IMR-90 (cell line): ENCODE data around the gene MICALL2. TPM values are rescaled to one million over a fixed set of nuclear protein-coding genes. Genes with fewer than 3 reads are reported as not detected.

Experiments used
- ATAC-seq: fragments of 200-7000 bp; cut with Tn5 transposase; 2 replicates; pipeline ENCODE4 v1.9.1; 2020; ENCODE audit warnings: low read depth, mild to moderate bottlenecking, moderate library complexity
- BruUV-seq: library from RNA; stranded (reverse); fragments of 400-500 nt; replicated peaks from 2 replicates; lab custom pipeline; 2021; lab: Mats Ljungman, UMichigan
- CTCF ChIA-PET: fragments of 300-600 bp; formaldehyde crosslinking; extraction: SDS; loops from one replicate; lab custom pipeline; 2021; ENCODE audit warnings: antibody characterized with exemption; lab: Yijun Ruan, JAX
- POLR2A ChIA-PET: fragments of 300-600 bp; sonication (Branson Sonifier 250); formaldehyde crosslinking; loops from one replicate; lab custom pipeline; 2022; ENCODE audit warnings: antibody characterized with exemption; ENCODE audit not compliant: unreplicated experiment; lab: Charles Lee
- DNase-seq: peaks from one replicate; pipeline ENCODE4 v3.0.0; 2013
- H2AFZ ChIP-seq: replicated peaks from 2 replicates; pipeline ENCODE3; 2013; ENCODE audit warnings: low read length, mild to moderate bottlenecking; ENCODE audit not compliant: poor library complexity
- H2AK5ac ChIP-seq: 2 replicates; pipeline ENCODE4 v1.6.1; 2013; ENCODE audit warnings: low read depth, low read length, inconsistent platforms
- H2AK9ac ChIP-seq: replicated peaks from 2 replicates; pipeline ENCODE3; 2013; ENCODE audit warnings: mild to moderate bottlenecking, low read depth, low read length, moderate library complexity; ENCODE audit not compliant: poor library complexity
- H2BK120ac ChIP-seq: 2 replicates; pipeline ENCODE4 v1.6.1; 2013; ENCODE audit warnings: low read depth, low read length, inconsistent platforms
- H2BK15ac ChIP-seq: 3 replicates; pipeline ENCODE4 v1.6.1; 2013; ENCODE audit warnings: low read depth, low read length, inconsistent platforms
- H2BK20ac ChIP-seq: 2 replicates; pipeline ENCODE4 v1.6.1; 2013; ENCODE audit warnings: low read depth, mild to moderate bottlenecking, inconsistent platforms, low read length, moderate library complexity
- H2BK5ac ChIP-seq: 2 replicates; pipeline ENCODE4 v1.6.1; 2013; ENCODE audit warnings: mild to moderate bottlenecking, low read depth, low read length, inconsistent platforms; ENCODE audit not compliant: poor library complexity, severe bottlenecking
- H3K14ac ChIP-seq: replicated peaks from 2 replicates; pipeline ENCODE4 v1.6.1; 2013; ENCODE audit warnings: low read depth, low read length, inconsistent platforms
- H3K18ac ChIP-seq: 2 replicates; pipeline ENCODE4 v1.6.1; 2013; ENCODE audit warnings: low read depth, low read length, control low read depth
- H3K23ac ChIP-seq: 2 replicates; pipeline ENCODE4 v1.6.1; 2013; ENCODE audit warnings: low read depth, low read length, inconsistent platforms
- H3K27ac ChIP-seq: 2 replicates; pipeline ENCODE4 v1.5.1; 2013; ENCODE audit warnings: mild to moderate bottlenecking, control low read depth, low read length; ENCODE audit not compliant: insufficient read depth
- H3K27me3 ChIP-seq: 2 replicates; pipeline ENCODE4 v1.6.1; 2013; ENCODE audit warnings: low read length; ENCODE audit not compliant: control insufficient read depth, insufficient read depth
- H3K36me3 ChIP-seq: 2 replicates; pipeline ENCODE4 v1.6.1; 2013; ENCODE audit warnings: low read length, mixed read lengths; ENCODE audit not compliant: control insufficient read depth, insufficient read depth
- H3K4ac ChIP-seq: 2 replicates; pipeline ENCODE4 v1.6.1; 2013; ENCODE audit warnings: low read depth, low read length, inconsistent platforms
- H3K4me1 ChIP-seq: 2 replicates; pipeline ENCODE4 v1.6.1; 2013; ENCODE audit warnings: low read length, mixed read lengths; ENCODE audit not compliant: control insufficient read depth, insufficient read depth
- H3K4me2 ChIP-seq: 2 replicates; pipeline ENCODE4 v1.6.1; 2013; ENCODE audit warnings: low read depth, mild to moderate bottlenecking, control low read depth, low read length, moderate library complexity
- H3K4me3 ChIP-seq: 2 replicates; pipeline ENCODE4 v1.5.1; 2013; ENCODE audit warnings: low read depth, mild to moderate bottlenecking, control low read depth, low read length, moderate library complexity; ENCODE audit not compliant: insufficient read depth
- H3K56ac ChIP-seq: 2 replicates; pipeline ENCODE4 v1.6.1; 2013; ENCODE audit warnings: low read length, inconsistent platforms; ENCODE audit not compliant: insufficient read depth; ENCODE audit errors: extremely low read depth
- H3K79me1 ChIP-seq, 2 experiments: 2 replicates each; pipeline ENCODE4 v1.6.1; 2013; ENCODE audit warnings: low read length in 2 of 2, inconsistent platforms in 1 of 2, low read depth in 1 of 2
- H3K9ac ChIP-seq: 2 replicates; pipeline ENCODE4 v1.6.1; 2013; ENCODE audit warnings: low read depth, low read length, control low read depth
- H3K9me1 ChIP-seq: 2 replicates; pipeline ENCODE4 v1.6.1; 2013; ENCODE audit warnings: low read length, inconsistent platforms; ENCODE audit not compliant: insufficient read depth
- H3K9me3 ChIP-seq: 2 replicates; pipeline ENCODE4 v1.6.1; 2013; ENCODE audit warnings: low read length; ENCODE audit not compliant: control insufficient read depth, insufficient read depth
- H4K20me1 ChIP-seq: 2 replicates; pipeline ENCODE4 v1.6.1; 2013; ENCODE audit warnings: low read length, inconsistent platforms; ENCODE audit not compliant: insufficient read depth
- H4K5ac ChIP-seq: 2 replicates; pipeline ENCODE4 v1.6.1; 2013; ENCODE audit warnings: mild to moderate bottlenecking, low read depth, low read length, control low read depth
- H4K8ac ChIP-seq, 2 experiments: 2 replicates each; pipeline ENCODE4 v1.6.1; 2013; ENCODE audit warnings: low read depth in 2 of 2, low read length in 2 of 2, control low read depth in 1 of 2, inconsistent platforms in 1 of 2
- H4K91ac ChIP-seq: 2 replicates; pipeline ENCODE4 v1.6.1; 2013; ENCODE audit warnings: low read depth, low read length, inconsistent platforms; ENCODE audit not compliant: insufficient read depth
- BHLHE40 ChIP-seq: fragments of 150-350 bp; IDR thresholded peaks from 2 replicates; pipeline ENCODE4 v1.6.1; 2016; ENCODE audit warnings: mild to moderate bottlenecking, low read depth, low read length
- CEBPB ChIP-seq: IDR thresholded peaks from 2 replicates; pipeline ENCODE4 v1.6.1; 2012; ENCODE audit warnings: low read depth, low read length, improper control_type of control experiment
- CHD1 ChIP-seq: IDR thresholded peaks from 2 replicates; pipeline ENCODE4 v1.6.1; 2012; ENCODE audit warnings: low read depth, low read length, improper control_type of control experiment
- FOS ChIP-seq: fragments of 150-350 bp; IDR thresholded peaks from 2 replicates; pipeline ENCODE4 v1.6.1; 2016; ENCODE audit warnings: low read depth, low read length
- MAFK ChIP-seq: IDR thresholded peaks from 2 replicates; pipeline ENCODE4 v1.6.1; 2012; ENCODE audit warnings: low read depth, low read length, improper control_type of control experiment
- MAZ ChIP-seq: IDR thresholded peaks from 2 replicates; pipeline ENCODE4 v1.6.1; 2012; ENCODE audit warnings: low read depth, mild to moderate bottlenecking, low read length, improper control_type of control experiment, moderate library complexity, borderline replicate concordance
- NFE2L2 ChIP-seq: fragments of 150-350 bp; IDR thresholded peaks from 2 replicates; pipeline ENCODE4 v1.6.1; 2016; ENCODE audit warnings: low read depth, mild to moderate bottlenecking, low read length
- POLR2A ChIP-seq: IDR thresholded peaks from 2 replicates; pipeline ENCODE4 v1.6.1; 2012; ENCODE audit warnings: mild to moderate bottlenecking, low read depth, low read length
- RAD21 ChIP-seq: IDR thresholded peaks from 2 replicates; pipeline ENCODE4 v1.6.1; 2012; ENCODE audit warnings: low read length, improper control_type of control experiment
- whole genome bisulfite sequencing, 2 experiments: methylation state at CpG; one replicate each; pipeline versions ENCODE4 v1.1.5 to v1.1.7; 2013; ENCODE audit warnings: missing lambda C conversion rate in 2 of 2; ENCODE audit not compliant: insufficient read length in 1 of 2; ENCODE audit errors: extremely low coverage in 2 of 2; 5-methylcytosine and 5-hydroxymethylcytosine counted together
- dilution Hi-C: fragments of 300-500 bp; cut with HindIII; formaldehyde crosslinking; loops from one replicate; pipeline ENCODE4 v1.14.3; 2018; ENCODE audit warnings: low sequenced_read_pairs; ENCODE audit not compliant: unreplicated experiment
- in situ Hi-C: fragments of 300-500 bp; cut with MboI; formaldehyde crosslinking; loops from 3 replicates; pipeline ENCODE4 v1.14.3; 2019; ENCODE audit warnings: low sequenced_read_pairs, inconsistent platforms, mixed read lengths
- intact Hi-C: fragments of 100-400 bp; cut with micrococcal nuclease; formaldehyde crosslinking; loops from 2 replicates; pipeline ENCODE4 v1.10.0; 2022
- polyA plus RNA-seq, 3 experiments: library from polyadenylated mRNA; depleted of rRNA; stranded (reverse); fragments of >200 nt; gene quantifications; 2 replicates each; pipeline ENCODE4 v1.2.3, GENCODE V29; 2012; ENCODE audit warnings: low replicate concordance in 1 of 3
- total RNA-seq: library from RNA; depleted of rRNA; stranded (reverse); fragments of >200 nt; gene quantifications from 2 replicates; pipeline ENCODE4 v1.2.3, GENCODE V29; 2012
- TF ChIP-seq, protein P1 (sequence below): fragments of 150-350 bp; IDR thresholded peaks from 2 replicates; pipeline ENCODE4 v1.6.1; 2016; ENCODE audit warnings: low read depth, mild to moderate bottlenecking, low read length, moderate library complexity, borderline replicate concordance
- TF ChIP-seq, protein P2 (sequence below): conservative IDR thresholded peaks from 2 replicates; pipeline ENCODE4 v1.5.1; 2012; ENCODE audit warnings: mild to moderate bottlenecking, low read depth, low read length, improper control_type of control experiment

The MICALL2 gene
- total and polyA plus RNA-seq, 2 of the 4 experiments (the other 2 are of a cell fraction) = 6.6 to 34.1 TPM

DNA sequence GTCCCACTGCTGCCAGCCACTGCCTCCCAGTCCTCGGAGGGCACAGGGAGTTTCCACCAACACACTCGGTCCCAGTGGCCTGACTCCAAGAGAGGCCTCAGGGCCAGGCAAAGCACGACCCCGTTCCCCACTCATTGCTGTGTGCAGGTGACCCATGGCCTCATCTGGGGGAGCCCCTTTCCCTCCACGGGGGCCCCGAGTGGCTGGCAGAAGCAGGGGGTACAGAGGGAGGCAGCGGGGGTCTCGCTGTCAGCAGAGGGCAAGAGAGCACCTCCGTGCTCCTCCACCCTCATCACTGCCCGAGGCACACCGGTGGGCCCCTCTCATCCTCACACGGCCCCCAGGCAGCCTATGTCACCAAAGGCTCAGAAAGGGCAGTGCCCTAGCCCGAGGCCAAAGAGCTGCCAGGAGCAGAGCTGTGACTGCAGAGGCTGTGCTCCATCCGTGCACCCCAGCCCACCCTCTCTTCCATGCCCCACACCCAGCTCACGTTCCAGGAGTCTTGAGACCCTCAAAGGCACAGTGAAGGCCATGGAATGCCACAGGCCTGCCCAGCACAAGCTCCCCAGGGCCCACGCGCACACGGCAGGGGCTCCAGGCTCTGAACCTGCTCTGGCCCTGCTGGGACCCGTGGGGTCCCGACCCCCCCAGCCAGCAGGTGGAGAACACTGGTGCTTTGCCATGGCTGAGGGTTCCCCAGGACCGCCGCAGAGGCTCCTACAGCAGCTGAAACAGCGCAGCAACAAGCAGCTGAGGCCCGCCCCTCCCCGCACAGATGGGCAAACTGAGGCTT lies 25.9 kb downstream of the MICALL2 start:
- no peak overlapping the region for H3K4ac ChIP-seq
- no peak overlapping the region for H3K27ac ChIP-seq
- POLR2A ChIA-PET = interaction anchor here (0.6 kb wide), 1 partner anchor 24 kb away, joined by 4 read pairs; no protein-coding TSS in a partner anchor
- H3K4me1 ChIP-seq = no peaks in the 10 kb centered on the region
- 85% methylated on average over 16 of the region's 25 CpGs; no CpG with 5 or more reads in 1 of the 2 experiments for WGBS, 2 experiments
- DNase-seq (no peak), ATAC-seq (no peak)
- H3K9me3 ChIP-seq = no peaks in the 10 kb centered on the region
- H3K79me1 ChIP-seq = no peaks in the 10 kb centered on the region
- intact Hi-C loops = loop anchor here (2.0 kb wide), 2 partner anchors 41 to 239 kb away; no protein-coding TSS in a partner anchor
- no peak overlapping the region for H2BK120ac ChIP-seq
- H4K5ac ChIP-seq = no peak overlapping the region
- H3K4me3 ChIP-seq = no peak overlapping the region
- no peaks in the 10 kb centered on the region for H3K27me3 ChIP-seq
- no peak overlapping the region for H2BK20ac ChIP-seq
- H2AK5ac ChIP-seq = no peak overlapping the region
- H3K9me1 ChIP-seq = no peaks in the 10 kb centered on the region
- no peak overlapping the region for H2BK15ac ChIP-seq
- no peak overlapping the region for H3K56ac ChIP-seq
- H3K4me2 ChIP-seq = no peak overlapping the region
- H2AFZ ChIP-seq = no peak overlapping the region
- H4K8ac ChIP-seq = no peak overlapping the region
- TF ChIP-seq CHD1 (no peak), NFE2L2 (no peak), RAD21 (no peak), POLR2A (no peak), CEBPB (no peak), MAZ (no peak), MAFK (no peak), FOS (no peak), BHLHE40 (no peak)
- TF ChIP-seq, protein P1, sequence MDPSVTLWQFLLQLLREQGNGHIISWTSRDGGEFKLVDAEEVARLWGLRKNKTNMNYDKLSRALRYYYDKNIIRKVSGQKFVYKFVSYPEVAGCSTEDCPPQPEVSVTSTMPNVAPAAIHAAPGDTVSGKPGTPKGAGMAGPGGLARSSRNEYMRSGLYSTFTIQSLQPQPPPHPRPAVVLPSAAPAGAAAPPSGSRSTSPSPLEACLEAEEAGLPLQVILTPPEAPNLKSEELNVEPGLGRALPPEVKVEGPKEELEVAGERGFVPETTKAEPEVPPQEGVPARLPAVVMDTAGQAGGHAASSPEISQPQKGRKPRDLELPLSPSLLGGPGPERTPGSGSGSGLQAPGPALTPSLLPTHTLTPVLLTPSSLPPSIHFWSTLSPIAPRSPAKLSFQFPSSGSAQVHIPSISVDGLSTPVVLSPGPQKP = no peak
- TF ChIP-seq, protein P2, sequence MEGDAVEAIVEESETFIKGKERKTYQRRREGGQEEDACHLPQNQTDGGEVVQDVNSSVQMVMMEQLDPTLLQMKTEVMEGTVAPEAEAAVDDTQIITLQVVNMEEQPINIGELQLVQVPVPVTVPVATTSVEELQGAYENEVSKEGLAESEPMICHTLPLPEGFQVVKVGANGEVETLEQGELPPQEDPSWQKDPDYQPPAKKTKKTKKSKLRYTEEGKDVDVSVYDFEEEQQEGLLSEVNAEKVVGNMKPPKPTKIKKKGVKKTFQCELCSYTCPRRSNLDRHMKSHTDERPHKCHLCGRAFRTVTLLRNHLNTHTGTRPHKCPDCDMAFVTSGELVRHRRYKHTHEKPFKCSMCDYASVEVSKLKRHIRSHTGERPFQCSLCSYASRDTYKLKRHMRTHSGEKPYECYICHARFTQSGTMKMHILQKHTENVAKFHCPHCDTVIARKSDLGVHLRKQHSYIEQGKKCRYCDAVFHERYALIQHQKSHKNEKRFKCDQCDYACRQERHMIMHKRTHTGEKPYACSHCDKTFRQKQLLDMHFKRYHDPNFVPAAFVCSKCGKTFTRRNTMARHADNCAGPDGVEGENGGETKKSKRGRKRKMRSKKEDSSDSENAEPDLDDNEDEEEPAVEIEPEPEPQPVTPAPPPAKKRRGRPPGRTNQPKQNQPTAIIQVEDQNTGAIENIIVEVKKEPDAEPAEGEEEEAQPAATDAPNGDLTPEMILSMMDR = no peak
- in situ Hi-C loops = no loop called here
- no peak overlapping the region for H4K91ac ChIP-seq
- H3K18ac ChIP-seq = no peak overlapping the region
- BruUV-seq = no TSS peak
- no peak overlapping the region for H3K9ac ChIP-seq
- no peak overlapping the region for H3K23ac ChIP-seq
- H2BK5ac ChIP-seq = no peak overlapping the region
- no peak overlapping the region for H2AK9ac ChIP-seq
- H3K36me3 ChIP-seq = peaks cover 20% of the 10 kb centered on the region
- H4K20me1 ChIP-seq = peaks cover 10% of the 10 kb centered on the region; the same call in 1 of the 2 replicates
- no peak overlapping the region for H3K14ac ChIP-seq
- dilution Hi-C loops = no loop called here
- CTCF ChIA-PET = interaction anchor here (1.2 to 1.5 kb wide), 2 partner anchors 11 to 241 kb away, joined by 4 to 5 read pairs; no protein-coding TSS in a partner anchor
